ENCODE data around the gene SIAE. TPM values are rescaled to one million over a fixed set of nuclear protein-coding genes. Genes with fewer than 3 reads are reported as not detected.

The SIAE gene
- total and polyA plus RNA-seq, 8 donors = 1.2 to 22.6 (median 10.2) TPM

DNA sequence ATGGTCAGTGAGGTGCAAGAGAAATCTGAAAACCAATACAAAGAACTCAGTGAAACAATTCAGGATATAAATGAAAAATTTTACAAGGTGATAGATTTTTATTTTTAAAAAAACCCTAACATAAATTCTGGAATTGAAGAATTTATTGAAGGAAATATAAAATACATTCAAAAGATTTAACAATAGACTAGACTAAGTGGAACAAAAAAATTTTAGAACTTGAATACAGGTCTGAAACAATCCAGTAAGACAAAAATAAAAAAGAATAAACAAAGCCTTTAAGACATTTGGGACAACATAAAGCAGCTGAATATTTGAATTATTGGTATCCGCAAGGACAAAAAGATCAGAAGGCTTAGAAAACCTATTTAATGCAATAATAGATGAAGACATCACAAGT lies 8.9 kb upstream of the SIAE start:
- no peak for DNase-seq
- H3K27ac ChIP-seq = no peak overlapping the region
- H3K9me3 ChIP-seq = peaks cover 0 to 27% (median 9%) of the 10 kb centered on the region in 4 donors
- no peaks in the 10 kb centered on the region for H3K36me3 ChIP-seq
- no peak for TF ChIP-seq POLR2A (IDR thresholded peaks at IDR 0.05)
- TF ChIP-seq, protein P1, sequence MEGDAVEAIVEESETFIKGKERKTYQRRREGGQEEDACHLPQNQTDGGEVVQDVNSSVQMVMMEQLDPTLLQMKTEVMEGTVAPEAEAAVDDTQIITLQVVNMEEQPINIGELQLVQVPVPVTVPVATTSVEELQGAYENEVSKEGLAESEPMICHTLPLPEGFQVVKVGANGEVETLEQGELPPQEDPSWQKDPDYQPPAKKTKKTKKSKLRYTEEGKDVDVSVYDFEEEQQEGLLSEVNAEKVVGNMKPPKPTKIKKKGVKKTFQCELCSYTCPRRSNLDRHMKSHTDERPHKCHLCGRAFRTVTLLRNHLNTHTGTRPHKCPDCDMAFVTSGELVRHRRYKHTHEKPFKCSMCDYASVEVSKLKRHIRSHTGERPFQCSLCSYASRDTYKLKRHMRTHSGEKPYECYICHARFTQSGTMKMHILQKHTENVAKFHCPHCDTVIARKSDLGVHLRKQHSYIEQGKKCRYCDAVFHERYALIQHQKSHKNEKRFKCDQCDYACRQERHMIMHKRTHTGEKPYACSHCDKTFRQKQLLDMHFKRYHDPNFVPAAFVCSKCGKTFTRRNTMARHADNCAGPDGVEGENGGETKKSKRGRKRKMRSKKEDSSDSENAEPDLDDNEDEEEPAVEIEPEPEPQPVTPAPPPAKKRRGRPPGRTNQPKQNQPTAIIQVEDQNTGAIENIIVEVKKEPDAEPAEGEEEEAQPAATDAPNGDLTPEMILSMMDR (IDR thresholded peaks at IDR 0.05) = no peak
- no peak for TF ChIP-seq POLR2AphosphoS5 (IDR thresholded peaks at IDR 0.05)
- TF ChIP-seq EP300 (IDR thresholded peaks at IDR 0.05) = no peak
- no peak overlapping the region for H3K4me3 ChIP-seq
- 95 to 99% (median 97%) methylated on average over 1 of the region's 1 CpG for WGBS, 5 donors
- intact Hi-C loops (cut with DNase I; ENCODE audit: low total_unique reads) = no loop called here
- H3K27me3 ChIP-seq = no peaks in the 10 kb centered on the region
- H3K4me1 ChIP-seq = no peaks in the 10 kb centered on the region

DNA sequence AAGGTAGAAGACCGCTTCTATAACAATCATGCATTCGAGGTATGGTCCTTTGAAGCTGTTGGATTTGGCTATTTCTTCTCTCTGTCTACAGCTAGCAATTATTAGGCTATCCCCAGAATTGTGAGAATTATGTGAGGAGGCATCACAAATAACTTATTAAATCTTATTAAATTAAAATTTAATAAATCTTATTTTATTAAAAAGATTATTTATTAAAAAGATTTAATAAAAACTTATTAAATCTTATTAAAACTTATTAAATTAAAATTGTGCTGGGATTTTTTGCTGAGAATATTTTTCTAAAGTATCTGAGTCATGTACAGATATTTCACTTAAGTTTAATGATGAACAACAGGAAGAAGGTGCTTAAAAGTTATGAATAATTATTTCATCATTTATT lies 7.9 kb upstream of the SIAE start:
- DNase-seq = no peak
- Histone ChIP-seq H3K27ac (no peak overlapping the region), H3K9me3 (peaks cover 0 to 27% (median 9%) of the 10 kb centered on the region in 4 donors), H3K4me1 (no peaks in the 10 kb centered on the region), H3K4me3 (no peak overlapping the region), H3K36me3 (no peaks in the 10 kb centered on the region), H3K27me3 (no peaks in the 10 kb centered on the region)
- intact Hi-C loops (cut with DNase I; ENCODE audit: low total_unique reads) = no loop called here
- no peak for TF ChIP-seq POLR2AphosphoS5 (IDR thresholded peaks at IDR 0.05)
- TF ChIP-seq, protein P1 (IDR thresholded peaks at IDR 0.05) = no peak
- no peak for TF ChIP-seq POLR2A (IDR thresholded peaks at IDR 0.05)
- no peak for TF ChIP-seq EP300 (IDR thresholded peaks at IDR 0.05)
- 88 to 96% (median 96%) methylated on average over 2 of the region's 2 CpGs for WGBS, 5 donors

DNA sequence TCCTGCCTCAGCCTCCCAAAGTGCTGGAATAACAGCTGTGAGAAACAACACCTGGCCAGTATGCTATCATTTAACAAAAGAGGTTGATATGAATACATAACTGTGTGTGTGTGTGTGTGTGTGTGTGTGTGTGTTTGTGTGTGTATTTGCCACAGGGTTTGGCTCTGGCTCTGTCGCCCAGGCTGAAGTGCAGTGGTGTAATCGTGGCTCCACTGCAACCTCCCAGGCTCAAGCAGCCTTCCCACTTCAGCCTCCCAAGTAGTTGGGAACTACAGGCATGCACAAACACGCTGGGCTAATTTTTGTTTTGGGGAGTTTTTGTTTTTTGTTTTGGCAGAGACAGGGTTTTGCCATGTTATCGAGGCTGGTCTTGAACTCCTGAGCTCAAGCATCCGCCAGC lies 4.9 kb upstream of the SIAE start:
- Histone ChIP-seq H3K4me1 (peaks cover 5 to 13% (median 8%) of the 10 kb centered on the region in 4 donors), H3K27ac (no peak overlapping the region), H3K36me3 (no peaks in the 10 kb centered on the region), H3K27me3 (no peaks in the 10 kb centered on the region), H3K4me3 (no peak overlapping the region), H3K9me3 (peaks cover 0 to 14% (median 3%) of the 10 kb centered on the region in 4 donors)
- no peak for DNase-seq
- TF ChIP-seq, protein P1 (IDR thresholded peaks at IDR 0.05) = no peak
- no peak for TF ChIP-seq EP300 (IDR thresholded peaks at IDR 0.05)
- no peak for TF ChIP-seq POLR2AphosphoS5 (IDR thresholded peaks at IDR 0.05)
- TF ChIP-seq POLR2A (IDR thresholded peaks at IDR 0.05) = no peak
- 74 to 86% (median 84%) methylated on average over 5 of the region's 5 CpGs for WGBS, 5 donors
- intact Hi-C loops (cut with DNase I; ENCODE audit: low total_unique reads) = loop anchor here (10.0 kb wide), 1 partner anchor 56 kb away; the partner anchor contains the start of gene NRGN

- WGBS, 5 donors = 5 to 15% (median 10%) methylated on average over 2 of the region's 2 CpGs
- Histone ChIP-seq H3K4me1 (peaks cover 10 to 20% (median 19%) of the 10 kb centered on the region in 4 donors), H3K4me3 (no peak overlapping the region), H3K27me3 (no peaks in the 10 kb centered on the region), H3K9me3 (no peaks in the 10 kb centered on the region), H3K36me3 (no peaks in the 10 kb centered on the region), H3K27ac (peak overlapping the region in 3 of 5 donors; percentile 17 to 54 (median 38))
- intact Hi-C loops (cut with DNase I; ENCODE audit: low total_unique reads) = loop anchor here (10.0 kb wide), 1 partner anchor 58 kb away; the partner anchor contains the start of gene NRGN
- DNase-seq = peak in 1 of 2 donors; percentile 30
- TF ChIP-seq POLR2AphosphoS5 (IDR thresholded peaks at IDR 0.05) = peak in 1 of 3 donors; percentile 33
- TF ChIP-seq, protein P1 (IDR thresholded peaks at IDR 0.05) = no peak
- TF ChIP-seq POLR2A (IDR thresholded peaks at IDR 0.05) = no peak
- TF ChIP-seq EP300 (IDR thresholded peaks at IDR 0.05) = no peak
Measured at GRCh38 chr11:124676386-124676785, 2.8 kb upstream of the SIAE start.

All from stomach (tissue), 9 donors.